Progenitor cell of endocrine pancreas (in vitro differentiated cells): ENCODE results near the gene SLAMF6. TPM values are rescaled to one million over a fixed set of nuclear protein-coding genes. Genes with fewer than 3 reads are reported as not detected.

Experiments used
- DNase-seq: peaks from one replicate; pipeline ENCODE4 v3.0.0; 2021; ENCODE audit warnings: low spot score; ENCODE audit not compliant: unreplicated experiment
- H3K27ac Mint-ChIP-seq: 2 replicates; pipeline ENCODE4 v1.8.0; 2021; ENCODE audit warnings: mild to moderate bottlenecking, moderate library complexity, mixed read lengths
- H3K27me3 Mint-ChIP-seq: 2 replicates; pipeline ENCODE4 v1.8.0; 2021; ENCODE audit warnings: mixed read lengths
- H3K36me3 Mint-ChIP-seq: 2 replicates; pipeline ENCODE4 v1.8.0; 2022; ENCODE audit warnings: mixed read lengths; ENCODE audit not compliant: insufficient read depth
- H3K4me1 Mint-ChIP-seq: 2 replicates; pipeline ENCODE4 v1.8.0; 2021; ENCODE audit warnings: low read depth, mixed read lengths
- H3K4me3 Mint-ChIP-seq: 2 replicates; pipeline ENCODE4 v1.8.0; 2021; ENCODE audit warnings: low read depth, mild to moderate bottlenecking, moderate library complexity, mixed read lengths
- H3K9me3 Mint-ChIP-seq: 2 replicates; pipeline ENCODE4 v1.8.0; 2021; ENCODE audit warnings: low read depth, mixed read lengths
- total RNA-seq: library from RNA; stranded (reverse); gene quantifications from 2 replicates; pipeline ENCODE4 v1.2.1, GENCODE V29; 2021
- TF ChIP-seq, protein P1 (sequence below): fragments of 200-600 bp; sonication (generic); IDR thresholded peaks from one replicate; pipeline ENCODE4 v1.5.0; 2021; ENCODE audit warnings: antibody characterized with exemption, mild to moderate bottlenecking; ENCODE audit not compliant: unreplicated experiment

The SLAMF6 gene
- total RNA-seq, 1 donor from 2014 or later = not detected

DNA sequence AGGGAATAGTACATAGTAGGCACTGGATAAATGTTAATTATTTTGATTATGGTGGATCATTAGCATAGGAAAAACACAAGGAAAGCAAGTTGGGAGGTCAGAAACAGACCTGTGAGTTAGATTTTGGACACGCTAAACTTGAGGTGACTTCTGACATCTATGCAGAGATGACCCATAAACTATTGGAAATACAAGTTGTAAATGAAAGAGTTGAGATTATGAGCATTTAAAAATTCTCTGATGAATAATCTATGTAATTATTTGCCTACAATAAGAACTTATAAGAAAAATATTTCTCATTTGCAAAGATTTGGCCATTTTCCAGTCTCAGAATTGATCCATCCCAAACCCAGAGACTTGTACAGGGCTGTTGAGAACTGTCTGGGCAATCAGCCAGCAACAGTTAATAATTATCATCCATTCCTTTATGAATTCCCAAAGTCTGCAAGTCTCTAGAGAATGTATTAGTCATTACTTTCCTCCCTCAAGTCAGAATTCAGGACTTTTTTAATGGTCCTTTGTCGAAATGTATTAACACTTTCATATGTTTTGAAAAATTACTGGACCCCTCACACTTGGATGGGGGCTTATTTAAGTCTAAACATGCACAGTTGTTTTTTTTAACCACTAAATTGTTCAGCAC is 19.4 kb upstream of the SLAMF6 start:
- no peak for DNase-seq
- H3K9me3 Mint-ChIP-seq = no peaks in the 10 kb centered on the region
- no peaks in the 10 kb centered on the region for H3K36me3 Mint-ChIP-seq
- H3K4me3 Mint-ChIP-seq = no peak overlapping the region
- peaks cover 38% of the 10 kb centered on the region for H3K4me1 Mint-ChIP-seq
- TF ChIP-seq, protein P1, sequence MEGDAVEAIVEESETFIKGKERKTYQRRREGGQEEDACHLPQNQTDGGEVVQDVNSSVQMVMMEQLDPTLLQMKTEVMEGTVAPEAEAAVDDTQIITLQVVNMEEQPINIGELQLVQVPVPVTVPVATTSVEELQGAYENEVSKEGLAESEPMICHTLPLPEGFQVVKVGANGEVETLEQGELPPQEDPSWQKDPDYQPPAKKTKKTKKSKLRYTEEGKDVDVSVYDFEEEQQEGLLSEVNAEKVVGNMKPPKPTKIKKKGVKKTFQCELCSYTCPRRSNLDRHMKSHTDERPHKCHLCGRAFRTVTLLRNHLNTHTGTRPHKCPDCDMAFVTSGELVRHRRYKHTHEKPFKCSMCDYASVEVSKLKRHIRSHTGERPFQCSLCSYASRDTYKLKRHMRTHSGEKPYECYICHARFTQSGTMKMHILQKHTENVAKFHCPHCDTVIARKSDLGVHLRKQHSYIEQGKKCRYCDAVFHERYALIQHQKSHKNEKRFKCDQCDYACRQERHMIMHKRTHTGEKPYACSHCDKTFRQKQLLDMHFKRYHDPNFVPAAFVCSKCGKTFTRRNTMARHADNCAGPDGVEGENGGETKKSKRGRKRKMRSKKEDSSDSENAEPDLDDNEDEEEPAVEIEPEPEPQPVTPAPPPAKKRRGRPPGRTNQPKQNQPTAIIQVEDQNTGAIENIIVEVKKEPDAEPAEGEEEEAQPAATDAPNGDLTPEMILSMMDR = no peak
- no peak overlapping the region for H3K27ac Mint-ChIP-seq
- no peaks in the 10 kb centered on the region for H3K27me3 Mint-ChIP-seq

DNA sequence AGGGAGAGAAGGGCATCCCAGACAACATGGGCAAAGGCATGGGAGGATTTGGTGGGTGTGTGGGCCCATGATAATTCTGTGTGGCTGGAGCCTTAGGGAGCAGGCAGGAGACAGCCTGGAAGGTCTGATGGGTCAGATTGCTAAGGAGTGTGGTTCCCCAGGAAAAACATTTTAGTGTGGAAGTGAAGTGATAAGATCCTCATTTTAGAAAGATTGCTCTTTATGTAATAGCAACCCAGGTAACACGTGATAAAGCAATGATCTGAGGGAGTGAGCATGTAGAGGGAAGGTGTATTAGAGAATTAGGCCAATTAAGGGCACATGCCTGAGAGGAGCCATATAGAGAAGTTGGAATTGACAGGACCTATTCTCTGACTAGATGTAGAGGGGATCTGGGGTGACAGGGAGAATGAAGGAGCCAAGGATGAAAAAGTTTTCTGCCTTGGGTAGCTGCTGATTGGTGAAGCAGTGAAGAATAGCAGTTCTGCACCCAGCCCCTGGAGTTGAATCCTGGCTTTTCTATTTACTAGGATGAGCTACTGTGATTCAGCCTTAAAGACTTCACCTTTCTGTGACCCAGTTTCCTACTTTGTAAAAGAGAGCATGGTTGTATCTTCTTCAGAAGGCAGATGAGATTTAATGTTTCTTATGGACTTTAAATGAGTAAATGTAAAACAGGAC is 18.7 kb upstream of the SLAMF6 start:
- Mint-ChIP-seq H3K9me3 (no peaks in the 10 kb centered on the region), H3K27ac (no peak overlapping the region), H3K4me1 (peaks cover 42% of the 10 kb centered on the region), H3K27me3 (no peaks in the 10 kb centered on the region), H3K4me3 (no peak overlapping the region), H3K36me3 (no peaks in the 10 kb centered on the region)
- TF ChIP-seq, protein P1 = no peak
- no peak for DNase-seq

DNA sequence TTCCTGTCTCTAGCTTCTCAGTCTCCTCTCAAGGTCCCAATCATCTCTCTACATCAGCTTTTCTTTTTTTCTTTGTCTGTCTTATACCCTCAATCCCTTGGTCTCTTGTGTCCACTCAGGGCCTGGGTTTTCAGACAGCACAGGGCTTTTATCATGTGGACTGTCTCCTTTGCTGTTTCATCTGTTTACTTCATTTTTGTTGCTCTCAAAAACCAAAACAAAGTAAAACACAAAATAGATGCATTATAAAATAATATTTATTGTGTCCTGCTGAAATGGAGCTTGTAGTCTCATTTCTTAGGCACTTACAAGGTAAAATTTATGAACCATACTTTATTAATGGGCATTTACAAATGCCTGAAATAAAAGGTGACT is 17.8 kb upstream of the SLAMF6 start:
- peak overlapping the region; percentile 20 for H3K4me3 Mint-ChIP-seq
- no peaks in the 10 kb centered on the region for H3K27me3 Mint-ChIP-seq
- peaks cover 8% of the 10 kb centered on the region for H3K9me3 Mint-ChIP-seq
- TF ChIP-seq, protein P1 = no peak
- H3K4me1 Mint-ChIP-seq = peaks cover 51% of the 10 kb centered on the region
- DNase-seq = no peak
- H3K27ac Mint-ChIP-seq = peak overlapping the region; percentile 78
- H3K36me3 Mint-ChIP-seq = peaks cover 3% of the 10 kb centered on the region

DNA sequence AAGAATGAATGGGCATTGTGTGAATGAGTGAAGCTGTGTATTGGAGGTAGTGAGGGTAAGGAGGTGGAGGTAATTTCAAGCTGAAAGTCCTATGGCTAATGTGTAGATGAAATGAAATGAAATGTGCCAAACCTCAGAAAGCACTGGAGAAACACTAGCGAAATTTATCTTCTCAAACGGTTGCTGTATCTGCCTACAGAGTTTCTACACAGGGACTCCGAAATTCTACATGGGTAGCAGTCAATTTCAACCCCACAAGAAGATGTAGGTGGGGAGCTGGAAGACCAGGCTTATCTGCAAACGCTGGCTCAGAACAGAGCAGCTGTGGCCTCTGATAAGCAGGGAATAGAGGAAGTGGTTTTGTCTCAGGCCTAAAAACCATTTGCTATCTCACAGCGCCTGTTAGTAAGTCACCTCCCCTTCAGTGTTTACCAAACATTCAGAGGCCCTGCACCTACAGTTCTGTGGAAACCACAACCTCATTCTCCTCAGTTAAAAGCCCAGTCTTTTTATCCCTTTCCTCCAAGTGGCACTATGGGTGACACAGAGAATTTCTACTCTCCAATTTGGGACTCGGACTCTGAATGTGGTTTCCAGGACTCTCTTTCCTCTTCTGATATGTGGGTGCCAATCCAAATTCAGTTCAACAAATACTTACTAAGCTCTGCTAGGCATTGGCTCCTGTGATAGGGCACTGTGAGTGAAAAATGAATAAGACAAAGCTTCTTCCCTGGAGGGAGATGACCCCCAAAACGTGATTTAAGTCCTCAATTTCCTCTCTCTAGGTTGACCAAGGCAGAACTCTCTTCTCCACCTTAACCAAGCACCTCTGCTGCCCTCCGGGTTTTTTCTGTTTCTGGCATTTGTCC is 17.2 kb upstream of the SLAMF6 start:
- DNase-seq = no peak
- peak overlapping the region; percentile 78 for H3K27ac Mint-ChIP-seq
- H3K36me3 Mint-ChIP-seq = peaks cover 4% of the 10 kb centered on the region
- H3K4me3 Mint-ChIP-seq = peak overlapping the region; percentile 20
- peaks cover 10% of the 10 kb centered on the region for H3K9me3 Mint-ChIP-seq
- peaks cover 51% of the 10 kb centered on the region for H3K4me1 Mint-ChIP-seq
- no peaks in the 10 kb centered on the region for H3K27me3 Mint-ChIP-seq
- TF ChIP-seq, protein P1 = no peak

DNA sequence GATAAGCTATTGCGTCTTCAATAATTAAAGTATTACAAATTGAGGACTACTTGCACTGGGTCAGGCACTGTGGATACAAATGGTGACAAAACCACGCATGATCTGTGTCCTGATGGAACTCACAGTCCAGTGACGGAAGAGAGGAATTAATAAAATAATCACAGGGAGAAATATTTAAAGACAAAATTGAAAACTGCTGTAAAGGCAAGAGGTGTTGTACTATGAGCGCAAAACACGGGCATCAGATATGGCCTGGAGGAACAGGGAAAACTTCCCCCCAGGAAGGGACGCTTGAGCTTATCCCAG is 16.6 kb upstream of the SLAMF6 start:
- Mint-ChIP-seq H3K4me1 (peaks cover 51% of the 10 kb centered on the region), H3K9me3 (peaks cover 14% of the 10 kb centered on the region), H3K4me3 (peak overlapping the region; percentile 2), H3K36me3 (peaks cover 6% of the 10 kb centered on the region), H3K27ac (peak overlapping the region; percentile 78), H3K27me3 (no peaks in the 10 kb centered on the region)
- TF ChIP-seq, protein P1 = no peak
- no peak for DNase-seq
